Pulmonary artery endothelial cell (primary cell): ENCODE data around the gene THSD4. TPM values are rescaled to one million over a fixed set of nuclear protein-coding genes. Genes with fewer than 3 reads are reported as not detected.
"Not testable (repeated sequence)": the region's sequence is repeated elsewhere in the genome, so short reads cannot be mapped to it uniquely, and the experiment has no call there.

ENCODE experiments used
- DNase-seq: peaks from one replicate; pipeline ENCODE4 v3.0.0-alpha.2; 2011; ENCODE audit warnings: low read depth, low spot score
- total RNA-seq: library from RNA; depleted of rRNA; stranded (reverse); fragments of >200 nt; gene quantifications from 2 replicates; pipeline ENCODE4 v1.2.3, GENCODE V29; 2014

Gene THSD4
- total RNA-seq, 1 donor from 2014 or later: 35.2 TPM

- DNase-seq: no peak
Measured at GRCh38 chr15:71256934-71257664, 141.8 kb downstream of the THSD4 start.

- no peak for DNase-seq
Measured at GRCh38 chr15:71259866-71260265, 144.6 kb downstream of the THSD4 start.

DNA sequence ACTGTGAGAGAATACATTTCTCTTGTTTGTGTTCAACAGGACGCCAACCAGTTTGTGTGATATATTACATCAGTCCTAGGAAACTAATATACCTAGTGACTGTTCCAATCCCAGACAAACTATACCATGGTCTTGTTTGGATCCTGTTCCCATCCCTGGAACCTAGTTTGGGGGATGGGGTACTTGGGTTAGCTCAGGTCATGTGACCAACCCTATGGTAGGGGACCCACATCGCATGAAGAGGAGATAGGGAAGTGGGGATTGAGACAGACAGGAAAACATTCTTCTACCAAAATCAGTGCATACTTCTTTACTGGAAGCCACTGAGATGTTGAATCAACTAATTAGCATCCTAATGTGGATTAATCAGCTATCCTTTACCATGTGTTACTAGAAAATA lies 146.1 kb downstream of the THSD4 start:
- DNase-seq: no peak

DNA sequence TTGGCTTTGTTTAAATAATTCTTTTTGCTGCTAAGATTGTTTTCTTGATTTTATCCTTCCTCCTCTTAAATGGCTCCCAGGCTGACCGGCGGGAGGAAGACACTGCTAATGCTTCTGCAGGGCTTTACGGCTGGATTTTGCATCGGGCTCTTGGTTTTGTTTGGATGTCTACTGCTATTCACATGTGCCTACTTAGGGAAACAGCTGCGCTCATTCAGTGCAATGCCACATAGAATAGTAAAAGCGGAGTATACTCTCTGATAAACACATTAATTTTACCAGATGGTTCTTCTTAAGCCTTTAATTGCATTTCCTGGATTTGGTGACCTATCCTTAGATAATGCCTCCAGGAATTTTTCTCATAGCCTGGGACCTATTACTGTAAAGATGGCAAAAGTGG lies 146.6 kb downstream of the THSD4 start:
- no peak for DNase-seq

GRCh38 chr15:71262599-71262998 lies 147.3 kb downstream of the THSD4 start:
- no peak for DNase-seq

- not testable (repeated sequence) for DNase-seq
Measured at GRCh38 chr15:71265606-71266005, 150.3 kb downstream of the THSD4 start.

DNA sequence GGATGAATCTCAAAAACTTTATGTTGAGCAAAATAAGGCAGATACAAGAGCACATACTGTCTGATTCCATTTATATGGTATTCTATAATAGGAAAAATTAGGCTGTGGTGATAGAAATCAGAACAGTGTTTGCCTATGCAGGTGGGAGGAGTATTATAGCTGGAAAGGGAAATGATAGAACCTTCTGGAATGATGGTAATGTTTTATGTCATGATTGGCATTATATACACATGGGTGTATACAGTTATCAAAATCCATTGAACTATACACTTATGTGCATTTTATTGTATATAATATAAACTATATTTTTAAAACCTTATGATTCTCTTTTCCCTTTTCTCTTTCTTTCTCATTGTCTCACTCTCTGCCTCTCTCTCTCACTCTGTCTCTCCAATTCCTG lies 156.1 kb downstream of the THSD4 start:
- no peak for DNase-seq

GRCh38 chr15:71272932-71273331 lies 157.7 kb downstream of the THSD4 start:
- no peak for DNase-seq

DNA sequence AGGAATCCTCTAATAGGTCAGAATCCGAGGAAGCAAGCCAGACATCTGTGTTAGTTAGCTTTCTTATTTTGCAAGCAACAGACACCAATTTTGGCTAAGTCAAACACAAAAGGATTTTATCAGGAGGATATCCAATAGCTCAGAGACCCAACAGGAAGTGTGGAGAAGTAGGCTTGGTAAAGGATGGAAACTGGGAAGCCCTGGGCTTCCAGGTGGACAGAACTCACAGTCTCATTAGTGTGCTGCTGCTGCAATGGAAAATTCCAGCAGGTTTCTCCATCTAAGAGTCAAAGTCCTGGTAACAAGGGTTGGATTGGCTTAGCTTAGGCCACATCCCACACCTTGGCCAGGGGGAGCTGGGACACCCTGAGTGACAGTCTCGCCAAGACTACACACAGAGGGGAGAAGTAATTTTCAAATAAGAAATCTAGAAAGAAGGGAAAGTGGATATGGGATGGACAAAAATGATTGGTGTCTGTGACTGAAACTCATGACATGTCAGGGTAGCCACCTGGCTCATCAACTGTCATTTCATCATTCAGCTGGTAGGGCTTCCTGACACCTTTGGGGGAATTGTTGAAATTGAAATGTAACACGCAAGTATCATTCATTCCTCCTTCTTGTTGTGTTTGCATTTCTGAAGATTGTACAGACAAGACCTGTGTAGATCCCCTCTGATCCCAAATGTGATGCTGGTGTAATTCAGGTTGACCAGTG lies 158.6 kb downstream of the THSD4 start:
- no peak for DNase-seq

DNA sequence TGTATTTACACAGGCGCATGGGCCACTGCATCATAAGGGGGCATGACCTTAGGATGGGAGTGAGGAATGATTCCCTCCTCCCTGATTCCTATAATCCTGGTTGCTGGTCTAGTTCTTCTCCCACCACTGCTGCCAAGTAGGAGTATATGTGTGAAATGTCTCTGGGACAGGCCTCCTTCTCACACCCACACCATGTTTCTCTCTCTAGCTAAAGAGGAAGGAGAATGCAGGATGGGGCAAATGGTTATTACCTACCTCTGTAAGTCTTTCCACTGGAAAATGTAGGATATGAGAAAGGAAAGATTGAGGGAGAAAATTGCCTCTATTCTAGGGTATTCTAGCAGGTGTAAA lies 159.2 kb downstream of the THSD4 start:
- DNase-seq: no peak

GRCh38 chr15:71275098-71275497 lies 159.8 kb downstream of the THSD4 start:
- DNase-seq: peak; percentile 77

DNA sequence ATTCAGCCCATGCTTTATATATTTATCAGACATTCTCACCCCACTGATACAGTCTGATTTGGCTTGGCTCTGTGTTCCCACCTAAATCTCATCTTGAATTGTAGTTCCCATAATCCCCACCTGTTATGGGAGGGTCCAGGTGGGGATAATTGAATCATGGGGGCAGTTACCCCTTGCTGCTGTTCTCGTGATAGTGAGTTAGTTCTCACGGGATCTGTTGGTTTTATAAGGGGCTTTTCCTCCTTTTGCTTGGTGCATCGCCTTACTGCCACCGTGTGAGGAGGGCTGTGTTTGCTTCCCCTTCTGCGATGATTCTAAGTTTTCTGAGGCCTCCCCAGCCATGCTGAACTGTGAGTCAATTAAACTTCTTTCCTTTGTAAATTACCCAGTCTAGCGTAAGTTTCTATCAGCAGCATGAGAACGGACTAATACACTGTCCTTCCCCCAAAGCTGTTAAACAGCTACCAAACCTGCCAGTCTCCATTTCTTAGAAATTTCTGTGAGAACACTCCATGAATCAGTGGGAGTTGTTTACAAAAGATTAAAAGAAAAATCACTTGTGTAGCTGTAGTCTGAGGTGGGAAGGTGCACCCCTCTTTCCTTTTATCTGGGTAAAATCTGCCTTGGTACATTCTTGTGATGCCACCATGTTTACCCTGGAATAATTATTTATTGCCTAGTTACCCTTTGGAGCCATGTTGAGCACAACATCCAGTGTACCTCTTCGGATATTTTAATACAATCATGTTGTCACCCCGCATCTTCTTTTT lies 160.5 kb downstream of the THSD4 start:
- no peak for DNase-seq

DNA sequence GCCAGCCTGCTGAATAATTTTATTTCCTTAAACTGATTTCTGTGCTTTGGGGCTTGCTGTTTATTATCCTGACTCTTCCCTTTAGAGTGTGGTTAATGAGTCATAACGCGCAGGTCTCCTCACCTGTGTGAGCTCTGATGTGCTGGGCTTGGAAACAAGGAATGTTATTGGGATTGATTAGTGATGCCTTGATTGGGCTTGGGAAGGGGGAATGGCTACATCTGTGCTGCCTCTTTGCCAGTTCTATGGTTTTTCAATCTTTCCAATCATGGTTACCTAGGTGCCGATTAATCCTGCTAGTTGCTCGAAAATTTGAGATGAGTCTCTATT lies 161.0 kb downstream of the THSD4 start:
- no peak for DNase-seq

- peak; percentile 88 for DNase-seq
Measured at GRCh38 chr15:71278989-71279756, 163.9 kb downstream of the THSD4 start.

GRCh38 chr15:71279757-71280141 lies 164.5 kb downstream of the THSD4 start:
- no peak for DNase-seq

GRCh38 chr15:71280206-71280605 lies 164.9 kb downstream of the THSD4 start:
- no peak for DNase-seq

DNA sequence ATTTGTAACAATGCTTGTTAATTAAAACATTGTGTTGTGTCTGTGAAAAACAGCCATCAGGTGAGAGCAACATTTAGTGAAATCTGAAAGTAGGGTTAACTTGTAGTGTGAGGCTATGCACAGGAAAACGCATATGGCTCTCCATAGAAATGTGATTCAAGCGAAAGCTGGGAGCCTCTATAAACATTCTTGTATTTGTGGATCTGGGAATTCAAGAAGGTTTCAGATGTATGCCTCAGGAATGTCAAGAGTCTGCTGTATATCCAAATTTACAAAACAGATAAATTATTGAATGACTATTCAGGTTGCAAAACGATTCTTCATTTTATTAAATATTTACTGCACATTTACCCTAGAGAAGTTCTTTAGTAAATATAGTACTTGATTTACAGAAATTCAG lies 166.0 kb downstream of the THSD4 start:
- no peak for DNase-seq

- DNase-seq: no peak
Measured at GRCh38 chr15:71282076-71282475, 166.8 kb downstream of the THSD4 start.

DNA sequence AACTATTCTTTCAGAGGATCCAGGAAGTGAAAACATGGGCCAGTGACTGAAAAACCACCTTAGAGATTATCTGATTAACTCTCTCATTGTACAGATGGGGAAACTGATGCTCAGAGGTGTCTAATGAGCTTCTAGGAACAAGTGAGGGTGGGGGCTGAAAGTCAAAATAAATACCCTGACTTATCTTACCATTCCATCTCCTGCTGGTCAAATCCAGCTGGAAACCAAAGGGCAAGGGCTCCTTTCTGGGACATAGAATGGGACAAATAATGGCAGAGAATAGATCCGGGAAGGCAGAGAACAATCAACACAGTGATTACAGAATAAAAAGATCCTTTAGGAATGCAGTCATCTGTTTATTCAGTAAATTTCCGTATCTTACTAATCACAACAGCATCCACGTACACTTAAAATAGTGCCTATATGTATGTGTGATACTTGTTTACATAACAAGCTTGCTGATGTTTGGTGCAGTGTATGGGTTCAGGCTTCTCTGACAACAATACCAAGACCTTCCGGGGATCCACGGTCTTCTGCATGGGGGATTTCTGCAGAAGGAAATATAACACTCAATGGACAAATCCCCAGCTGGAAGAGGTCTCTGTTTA lies 173.2 kb downstream of the THSD4 start:
- no peak for DNase-seq

GRCh38 chr15:71290002-71290401 lies 174.7 kb downstream of the THSD4 start:
- DNase-seq: no peak

GRCh38 chr15:71290881-71291635 lies 175.8 kb downstream of the THSD4 start:
- DNase-seq: no peak
